Upper lobe of right lung (tissue), 1 donor: ENCODE results near the gene CD5L. TPM values are rescaled to one million over a fixed set of nuclear protein-coding genes. Genes with fewer than 3 reads are reported as not detected.

Experiments
- ATAC-seq: fragments of 200-7000 bp; cut with Tn5 transposase; one replicate; pipeline ENCODE4 v1.9.1; 2020; ENCODE audit warnings: mild to moderate bottlenecking, moderate library complexity
- DNase-seq: peaks from one replicate; pipeline ENCODE4 v3.0.0-alpha.2; 2020
- H3K27ac ChIP-seq: fragments of 200-600 bp; one replicate; pipeline ENCODE4 v1.8.0; 2022
- H3K27me3 ChIP-seq: fragments of 200-600 bp; one replicate; pipeline ENCODE4 v1.8.0; 2022; ENCODE audit warnings: mild to moderate bottlenecking
- H3K36me3 ChIP-seq: fragments of 200-600 bp; one replicate; pipeline ENCODE4 v1.8.0; 2022
- H3K4me1 ChIP-seq: fragments of 200-600 bp; one replicate; pipeline ENCODE4 v1.8.0; 2022
- H3K4me3 ChIP-seq: fragments of 200-600 bp; one replicate; pipeline ENCODE4 v1.8.0; 2022; ENCODE audit warnings: mild to moderate bottlenecking
- H3K9me3 ChIP-seq: fragments of 200-600 bp; one replicate; pipeline ENCODE4 v1.8.0; 2022
- intact Hi-C: fragments of 100-400 bp; cut with DNase I; formaldehyde crosslinking; loops from one replicate; pipeline ENCODE4 v1.11.0; 2022
- total RNA-seq: library from RNA; stranded (reverse); fragmentation: NEBNext Ultra II Directional; extraction: Animal tissue kit (Norgen Biotek cat#: 25700); gene quantifications from one replicate; pipeline ENCODE4 v1.2.1, GENCODE V29; 2021
- TF ChIP-seq, protein P1 (sequence below): fragments of 200-600 bp; IDR thresholded peaks from one replicate; pipeline ENCODE4 v1.8.0; 2022; ENCODE audit warnings: antibody characterized with exemption
- donor health status: DM: no; HTN: yes; CAD: no; lungs with severe emphysema.

CD5L gene
- total RNA-seq, 1 donor from 2014 or later = 0.93 TPM

DNA sequence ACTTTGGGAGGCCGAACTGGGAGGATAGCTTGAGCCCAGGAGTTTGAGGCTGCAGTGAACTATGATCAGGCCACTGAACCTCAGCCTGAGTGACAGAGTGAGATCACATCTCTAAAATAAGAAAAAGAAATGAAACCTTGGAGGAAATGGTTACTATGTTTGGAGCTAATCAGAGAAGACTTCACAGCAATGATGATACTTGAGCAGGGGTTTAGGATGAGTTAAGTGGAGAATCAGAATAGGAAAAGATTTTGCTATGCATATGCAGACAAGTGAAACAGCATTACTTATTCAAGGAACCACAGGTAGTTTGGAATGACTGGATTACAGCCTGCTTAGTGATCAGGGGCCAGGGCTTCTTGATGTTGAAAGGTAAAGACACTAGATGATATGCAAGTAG, 1.3 kb upstream of the CD5L start:
- TF ChIP-seq, protein P1, sequence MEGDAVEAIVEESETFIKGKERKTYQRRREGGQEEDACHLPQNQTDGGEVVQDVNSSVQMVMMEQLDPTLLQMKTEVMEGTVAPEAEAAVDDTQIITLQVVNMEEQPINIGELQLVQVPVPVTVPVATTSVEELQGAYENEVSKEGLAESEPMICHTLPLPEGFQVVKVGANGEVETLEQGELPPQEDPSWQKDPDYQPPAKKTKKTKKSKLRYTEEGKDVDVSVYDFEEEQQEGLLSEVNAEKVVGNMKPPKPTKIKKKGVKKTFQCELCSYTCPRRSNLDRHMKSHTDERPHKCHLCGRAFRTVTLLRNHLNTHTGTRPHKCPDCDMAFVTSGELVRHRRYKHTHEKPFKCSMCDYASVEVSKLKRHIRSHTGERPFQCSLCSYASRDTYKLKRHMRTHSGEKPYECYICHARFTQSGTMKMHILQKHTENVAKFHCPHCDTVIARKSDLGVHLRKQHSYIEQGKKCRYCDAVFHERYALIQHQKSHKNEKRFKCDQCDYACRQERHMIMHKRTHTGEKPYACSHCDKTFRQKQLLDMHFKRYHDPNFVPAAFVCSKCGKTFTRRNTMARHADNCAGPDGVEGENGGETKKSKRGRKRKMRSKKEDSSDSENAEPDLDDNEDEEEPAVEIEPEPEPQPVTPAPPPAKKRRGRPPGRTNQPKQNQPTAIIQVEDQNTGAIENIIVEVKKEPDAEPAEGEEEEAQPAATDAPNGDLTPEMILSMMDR = no peak
- no peak for ATAC-seq
- Histone ChIP-seq H3K4me1 (no peaks in the 10 kb centered on the region), H3K36me3 (no peaks in the 10 kb centered on the region), H3K4me3 (no peak overlapping the region), H3K27ac (no peak overlapping the region), H3K27me3 (no peaks in the 10 kb centered on the region), H3K9me3 (no peaks in the 10 kb centered on the region)
- no peak for DNase-seq
- intact Hi-C loops = no loop called here

DNA sequence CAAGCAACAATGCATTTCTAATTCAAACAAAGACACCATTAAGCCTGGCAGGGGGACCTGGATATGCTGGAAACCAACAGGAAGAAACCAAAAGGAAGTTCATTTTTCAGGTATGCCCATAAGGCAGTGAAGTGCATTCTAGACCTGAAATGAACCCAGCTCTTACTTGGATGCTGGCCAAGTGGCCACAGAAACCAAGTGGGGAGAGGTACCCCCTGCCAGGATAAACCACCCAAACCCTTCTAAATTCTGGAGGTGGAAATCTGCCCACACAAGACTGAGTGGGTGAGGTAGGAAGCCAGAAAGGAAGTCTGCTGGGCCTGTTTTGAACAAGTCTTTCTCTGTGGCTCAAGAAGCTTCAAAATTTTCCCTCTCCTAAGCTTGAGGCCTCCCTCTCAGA, 2.6 kb downstream of the CD5L start:
- intact Hi-C loops = no loop called here

DNA sequence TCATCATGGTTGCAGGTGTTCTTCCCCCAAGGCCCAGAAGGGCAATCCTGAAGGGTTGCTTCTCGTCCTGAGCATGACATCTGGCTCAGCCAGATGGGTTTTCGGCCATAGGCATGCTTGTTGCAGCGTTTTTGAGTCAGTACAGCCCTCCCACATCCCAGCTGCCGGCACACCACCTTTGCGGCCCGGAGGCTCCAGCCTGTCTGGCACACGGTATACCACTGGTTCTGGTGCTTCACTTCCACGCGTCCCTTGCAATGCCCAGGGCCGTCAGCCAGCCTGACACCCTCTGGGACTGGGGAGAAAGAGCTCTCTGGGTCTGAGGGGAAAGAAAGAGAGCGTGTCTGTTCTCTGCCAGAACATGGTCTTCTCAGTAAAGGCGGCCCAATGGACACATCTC, 7.2 kb downstream of the CD5L start:
- no peaks in the 10 kb centered on the region for H3K4me1 ChIP-seq
- H3K4me3 ChIP-seq = no peak overlapping the region
- H3K27ac ChIP-seq = no peak overlapping the region
- no peaks in the 10 kb centered on the region for H3K36me3 ChIP-seq
- TF ChIP-seq, protein P1 = no peak
- intact Hi-C loops = no loop called here
- H3K27me3 ChIP-seq = no peaks in the 10 kb centered on the region
- DNase-seq = no peak
- ATAC-seq = peak; percentile 19
- no peaks in the 10 kb centered on the region for H3K9me3 ChIP-seq

More for the DNA sequence above, 2.6 kb downstream of the CD5L start:
- ATAC-seq (no peak), DNase-seq (no peak)
- TF ChIP-seq, protein P1 = no peak
- no peaks in the 10 kb centered on the region for H3K9me3 ChIP-seq
- H3K4me3 ChIP-seq = no peak overlapping the region
- H3K27ac ChIP-seq = no peak overlapping the region
- no peaks in the 10 kb centered on the region for H3K27me3 ChIP-seq
- no peaks in the 10 kb centered on the region for H3K4me1 ChIP-seq
- H3K36me3 ChIP-seq = no peaks in the 10 kb centered on the region

DNA sequence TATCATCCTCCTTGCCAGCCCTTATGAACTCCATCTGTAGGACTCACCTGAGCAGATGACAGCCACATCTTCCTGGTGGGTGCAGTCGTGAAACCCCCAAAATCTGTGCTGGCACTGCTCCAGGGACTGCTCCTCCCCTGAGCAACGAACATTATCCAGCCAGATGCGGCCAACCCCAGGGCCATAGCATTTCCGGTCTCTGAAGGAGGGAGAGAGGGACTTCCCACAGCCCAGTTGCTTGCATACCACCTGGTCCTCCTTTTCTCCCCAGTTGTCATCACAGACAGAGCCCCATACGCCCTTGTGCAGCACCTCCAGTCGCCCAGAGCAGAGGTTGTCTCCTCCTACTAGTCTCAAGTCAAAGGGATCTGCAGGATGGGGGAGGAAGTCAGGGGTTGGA, 8.5 kb downstream of the CD5L start:
- H3K36me3 ChIP-seq = no peaks in the 10 kb centered on the region
- no peak for DNase-seq
- no peak overlapping the region for H3K4me3 ChIP-seq
- H3K4me1 ChIP-seq = no peaks in the 10 kb centered on the region
- intact Hi-C loops = no loop called here
- ATAC-seq = no peak
- H3K27me3 ChIP-seq = no peaks in the 10 kb centered on the region
- TF ChIP-seq, protein P1 = no peak
- H3K27ac ChIP-seq = no peak overlapping the region
- no peaks in the 10 kb centered on the region for H3K9me3 ChIP-seq

DNA sequence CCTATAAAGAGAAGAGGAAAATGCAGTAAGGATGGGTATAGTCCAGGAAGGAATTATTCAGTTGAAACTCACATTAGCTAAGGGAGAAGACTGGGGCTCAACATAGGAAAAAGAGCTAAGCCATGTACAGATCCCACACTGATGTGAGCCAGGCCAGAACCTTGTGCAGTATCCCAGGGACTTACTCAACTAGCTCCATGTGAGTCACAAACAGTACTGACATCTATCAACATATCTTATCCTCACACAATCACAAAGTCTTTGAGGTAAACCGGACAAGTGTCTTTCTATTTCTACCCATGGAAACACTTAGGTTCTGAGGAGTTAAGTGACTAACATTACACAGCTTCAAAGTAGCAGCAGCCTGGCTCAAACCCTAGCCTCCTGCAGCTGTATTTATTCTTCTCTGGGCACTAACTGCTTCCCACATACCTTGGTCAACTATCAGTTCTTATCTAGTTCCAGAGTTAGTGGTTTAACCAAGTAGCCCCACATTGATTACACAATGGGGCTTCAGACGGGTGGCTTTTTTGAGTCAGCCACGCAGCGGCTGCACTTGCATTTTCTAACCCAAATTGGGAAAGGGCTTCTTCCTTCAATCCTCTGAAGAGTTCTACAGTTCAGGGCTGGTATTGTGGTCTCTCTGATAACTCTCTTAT, 9.5 kb downstream of the CD5L start:
- Histone ChIP-seq H3K4me1 (no peaks in the 10 kb centered on the region), H3K27ac (no peak overlapping the region), H3K4me3 (no peak overlapping the region), H3K27me3 (no peaks in the 10 kb centered on the region), H3K36me3 (no peaks in the 10 kb centered on the region), H3K9me3 (no peaks in the 10 kb centered on the region)
- no peak for ATAC-seq
- no peak for DNase-seq
- TF ChIP-seq, protein P1 = no peak
- intact Hi-C loops = no loop called here

DNA sequence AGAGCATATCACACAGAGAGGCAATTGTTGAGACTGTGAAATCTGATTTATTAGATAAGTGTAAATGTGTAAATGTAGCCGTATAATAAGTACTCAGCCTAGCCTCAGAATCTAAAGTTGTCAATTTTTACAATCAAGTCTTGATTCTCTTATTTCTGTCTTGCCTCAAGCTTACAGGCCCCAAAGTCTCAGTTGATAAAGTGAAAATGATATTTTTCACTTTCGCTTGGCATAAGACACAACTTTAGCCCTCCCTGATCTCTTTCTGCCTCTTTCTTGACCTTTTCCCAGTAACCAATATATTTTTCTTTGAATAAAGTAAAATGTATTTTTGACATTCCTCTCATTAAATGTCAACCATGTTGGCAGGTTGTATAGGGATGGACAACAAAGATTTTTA, 10.7 kb downstream of the CD5L start:
- Histone ChIP-seq H3K4me1 (no peaks in the 10 kb centered on the region), H3K27me3 (no peaks in the 10 kb centered on the region), H3K27ac (no peak overlapping the region), H3K9me3 (no peaks in the 10 kb centered on the region), H3K4me3 (no peak overlapping the region), H3K36me3 (no peaks in the 10 kb centered on the region)
- TF ChIP-seq, protein P1 = no peak
- intact Hi-C loops = no loop called here
- ATAC-seq = no peak
- no peak for DNase-seq
